HEK293 (cell line): Measurements from ENCODE around the gene KIAA0319L.

Experiments used
- GFI1B ChIP-seq: fragments of 450-650 bp; formaldehyde crosslinking; IDR thresholded peaks from 2 replicates; pipeline ENCODE4 v1.5.1; 2016; ENCODE audit warnings: missing biosample characterization, missing genetic modification characterization
- HOXD13 ChIP-seq: sonication (generic); formaldehyde crosslinking; IDR thresholded peaks from 2 replicates; pipeline ENCODE4 v1.8.0; 2022; ENCODE audit warnings: missing genetic modification reagents, borderline replicate concordance
- RBAK ChIP-seq: fragments of 450-650 bp; formaldehyde crosslinking; IDR thresholded peaks from 2 replicates; pipeline ENCODE4 v1.5.1; 2016; ENCODE audit warnings: missing biosample characterization, missing genetic modification characterization
- SALL2 ChIP-seq: fragments of 450-650 bp; formaldehyde crosslinking; IDR thresholded peaks from 2 replicates; pipeline ENCODE4 v1.5.0; 2017; ENCODE audit warnings: missing biosample characterization, mild to moderate bottlenecking, missing genetic modification characterization, borderline replicate concordance
- YY2 ChIP-seq: fragments of 450-650 bp; formaldehyde crosslinking; IDR thresholded peaks from 2 replicates; pipeline ENCODE4 v1.5.1; 2016; ENCODE audit warnings: missing biosample characterization, missing genetic modification characterization
- ZBTB20 ChIP-seq: fragments of 450-650 bp; formaldehyde crosslinking; IDR thresholded peaks from 2 replicates; pipeline ENCODE4 v1.5.1; 2016; ENCODE audit warnings: missing biosample characterization, missing genetic modification characterization
- ZBTB48 ChIP-seq: fragments of 450-650 bp; formaldehyde crosslinking; IDR thresholded peaks from 2 replicates; pipeline ENCODE4 v1.5.1; 2016; ENCODE audit warnings: missing biosample characterization, missing genetic modification characterization
- ZBTB8A ChIP-seq: fragments of 450-650 bp; formaldehyde crosslinking; IDR thresholded peaks from 2 replicates; pipeline ENCODE4 v1.5.1; 2016; ENCODE audit warnings: missing biosample characterization, missing genetic modification characterization
- ZFHX2 ChIP-seq: fragments of 450-650 bp; formaldehyde crosslinking; conservative IDR thresholded peaks from 2 replicates; pipeline ENCODE4 v1.5.1; 2016; ENCODE audit warnings: missing biosample characterization, missing genetic modification characterization
- ZNF146 ChIP-seq: fragments of 450-650 bp; formaldehyde crosslinking; IDR thresholded peaks from 2 replicates; pipeline ENCODE4 v1.5.1; 2016; ENCODE audit warnings: missing biosample characterization, missing genetic modification characterization
- ZNF155 ChIP-seq: fragments of 450-650 bp; formaldehyde crosslinking; IDR thresholded peaks from 2 replicates; pipeline ENCODE4 v1.5.1; 2016; ENCODE audit warnings: missing biosample characterization, missing genetic modification characterization
- ZNF341 ChIP-seq: fragments of 450-650 bp; formaldehyde crosslinking; IDR thresholded peaks from 2 replicates; pipeline ENCODE4; 2016; ENCODE audit warnings: low read depth, missing biosample characterization, missing genetic modification characterization
- ZNF426 ChIP-seq: fragments of 450-650 bp; formaldehyde crosslinking; IDR thresholded peaks from 2 replicates; pipeline ENCODE4 v1.5.1; 2017; ENCODE audit warnings: missing biosample characterization, missing genetic modification characterization, mild to moderate bottlenecking, inconsistent platforms, moderate library complexity
- ZNF473 ChIP-seq: fragments of 450-650 bp; formaldehyde crosslinking; IDR thresholded peaks from 2 replicates; pipeline ENCODE4 v1.5.1; 2017; ENCODE audit warnings: missing biosample characterization, missing genetic modification characterization
- ZNF48 ChIP-seq: fragments of 450-650 bp; formaldehyde crosslinking; IDR thresholded peaks from 2 replicates; pipeline ENCODE4 v1.5.1; 2016; ENCODE audit warnings: missing biosample characterization, missing genetic modification characterization
- ZNF501 ChIP-seq: fragments of 450-650 bp; formaldehyde crosslinking; IDR thresholded peaks from 2 replicates; pipeline ENCODE4 v1.5.1; 2016; ENCODE audit warnings: missing biosample characterization, missing genetic modification characterization
- ZNF529 ChIP-seq: fragments of 450-650 bp; formaldehyde crosslinking; IDR thresholded peaks from 2 replicates; pipeline ENCODE4 v1.5.1; 2017; ENCODE audit warnings: missing genetic modification characterization, missing biosample characterization; ENCODE audit not compliant: insufficient replicate concordance
- ZNF560 ChIP-seq: fragments of 450-650 bp; formaldehyde crosslinking; IDR thresholded peaks from 2 replicates; pipeline ENCODE4 v1.5.1; 2017; ENCODE audit warnings: missing biosample characterization, missing genetic modification characterization, borderline replicate concordance
- ZNF561 ChIP-seq: fragments of 450-650 bp; IDR thresholded peaks from 2 replicates; pipeline ENCODE4 v1.5.1; 2018; ENCODE audit warnings: missing biosample characterization, missing genetic modification characterization, borderline replicate concordance
- ZNF629 ChIP-seq: fragments of 450-650 bp; formaldehyde crosslinking; IDR thresholded peaks from 2 replicates; pipeline ENCODE4 v1.5.1; 2017; ENCODE audit warnings: missing biosample characterization, missing genetic modification characterization
- ZNF654 ChIP-seq: fragments of 450-650 bp; formaldehyde crosslinking; IDR thresholded peaks from 2 replicates; pipeline ENCODE4 v1.5.1; 2016; ENCODE audit warnings: low read depth, missing biosample characterization, missing genetic modification characterization
- ZNF670 ChIP-seq: fragments of 450-650 bp; formaldehyde crosslinking; IDR thresholded peaks from 2 replicates; pipeline ENCODE4 v1.5.1; 2016; ENCODE audit warnings: missing biosample characterization, missing genetic modification characterization, low read depth
- ZNF677 ChIP-seq: fragments of 450-650 bp; IDR thresholded peaks from 2 replicates; pipeline ENCODE4 v1.5.0; 2018; ENCODE audit warnings: missing biosample characterization, mild to moderate bottlenecking, missing genetic modification characterization, moderate library complexity
- ZSCAN23 ChIP-seq: fragments of 450-650 bp; formaldehyde crosslinking; IDR thresholded peaks from 2 replicates; pipeline ENCODE4 v1.5.1; 2016; ENCODE audit warnings: missing biosample characterization, missing genetic modification characterization
- TF ChIP-seq, protein P1 (sequence below): fragments of 450-650 bp; IDR thresholded peaks from 2 replicates; pipeline ENCODE4 v1.5.1; 2018; ENCODE audit warnings: missing biosample characterization, missing genetic modification characterization
- TF ChIP-seq, protein P2 (sequence below): fragments of 450-650 bp; IDR thresholded peaks from 2 replicates; pipeline ENCODE4 v1.5.1; 2018; ENCODE audit warnings: missing biosample characterization, mild to moderate bottlenecking, missing genetic modification characterization
- TF ChIP-seq, protein P3 (sequence below): fragments of 450-650 bp; formaldehyde crosslinking; IDR thresholded peaks from 2 replicates; pipeline ENCODE4 v1.5.1; 2016; ENCODE audit warnings: missing biosample characterization, missing genetic modification characterization
- TF ChIP-seq, protein P4 (sequence below): fragments of 450-650 bp; formaldehyde crosslinking; IDR thresholded peaks from 2 replicates; pipeline ENCODE4 v1.5.1; 2016; ENCODE audit warnings: missing biosample characterization, missing genetic modification characterization
- TF ChIP-seq, protein P5 (sequence below): fragments of 450-650 bp; formaldehyde crosslinking; IDR thresholded peaks from 2 replicates; pipeline ENCODE4 v1.5.1; 2016; ENCODE audit warnings: missing biosample characterization, missing genetic modification characterization
- TF ChIP-seq, protein P6 (sequence below): sonication (generic); formaldehyde crosslinking; IDR thresholded peaks from 2 replicates; pipeline ENCODE4 v1.8.1; 2022; ENCODE audit warnings: mild to moderate bottlenecking, moderate library complexity, missing genetic modification reagents
- TF ChIP-seq, protein P7 (sequence below): fragments of 450-650 bp; formaldehyde crosslinking; IDR thresholded peaks from 2 replicates; pipeline ENCODE4; 2016; ENCODE audit warnings: missing biosample characterization, missing genetic modification characterization

Gene KIAA0319L

DNA sequence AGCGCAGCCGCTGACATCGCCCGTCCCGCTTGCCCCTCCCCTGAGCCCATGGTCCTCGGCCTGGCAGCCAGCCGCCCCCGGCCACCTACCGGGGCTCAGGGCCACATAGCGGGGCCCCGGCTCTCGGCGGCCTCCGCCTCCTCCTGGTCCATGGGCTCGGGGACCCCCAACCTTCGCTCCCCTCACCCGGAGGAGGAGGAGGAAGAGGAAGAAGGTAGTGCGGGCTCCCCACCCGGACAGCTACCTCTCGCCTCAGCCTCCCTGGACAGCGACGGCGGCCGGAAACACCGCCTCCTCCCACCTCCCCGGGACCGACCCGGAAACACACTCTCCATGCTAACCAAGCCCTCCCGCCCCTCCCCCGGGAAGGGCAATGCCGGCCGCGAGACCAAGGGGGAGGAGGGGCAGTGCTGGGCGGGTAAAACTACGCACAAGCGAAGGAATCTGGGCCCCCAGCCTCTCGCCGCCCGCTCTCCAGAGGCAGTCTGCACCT, at the start of gene KIAA0319L (continued):
- TF ChIP-seq ZNF529 (tag by site-specific recombination) (no peak), ZNF560 (tag by site-specific recombination) (no peak), RBAK (tag by site-specific recombination) (no peak), ZNF629 (tag by site-specific recombination) (no peak; the same call in 1 of the 2 replicates), ZNF670 (tag by site-specific recombination) (no peak), ZBTB8A (tag by site-specific recombination) (no peak), ZNF155 (tag by site-specific recombination) (no peak), ZNF654 (tag by site-specific recombination) (no peak), ZFHX2 (tag by site-specific recombination) (no peak), YY2 (tag by site-specific recombination) (no peak), ZNF426 (no peak), ZBTB48 (tag by site-specific recombination) (no peak), ZNF341 (tag by site-specific recombination) (no peak), GFI1B (no peak), ZNF677 (no peak), ZBTB20 (tag by site-specific recombination) (peak; percentile 50; the same call in 1 of the 2 replicates), ZSCAN23 (tag by site-specific recombination) (no peak), SALL2 (tag by site-specific recombination) (no peak), ZNF48 (tag by site-specific recombination) (no peak), ZNF473 (tag by site-specific recombination) (no peak), ZNF501 (tag by site-specific recombination) (peak; percentile 58), HOXD13 (CRISPR knock-in tag) (no peak), ZNF561 (tag by site-specific recombination) (no peak), ZNF146 (tag by site-specific recombination) (no peak; the same call in 1 of the 2 replicates)
- TF ChIP-seq, protein P1, sequence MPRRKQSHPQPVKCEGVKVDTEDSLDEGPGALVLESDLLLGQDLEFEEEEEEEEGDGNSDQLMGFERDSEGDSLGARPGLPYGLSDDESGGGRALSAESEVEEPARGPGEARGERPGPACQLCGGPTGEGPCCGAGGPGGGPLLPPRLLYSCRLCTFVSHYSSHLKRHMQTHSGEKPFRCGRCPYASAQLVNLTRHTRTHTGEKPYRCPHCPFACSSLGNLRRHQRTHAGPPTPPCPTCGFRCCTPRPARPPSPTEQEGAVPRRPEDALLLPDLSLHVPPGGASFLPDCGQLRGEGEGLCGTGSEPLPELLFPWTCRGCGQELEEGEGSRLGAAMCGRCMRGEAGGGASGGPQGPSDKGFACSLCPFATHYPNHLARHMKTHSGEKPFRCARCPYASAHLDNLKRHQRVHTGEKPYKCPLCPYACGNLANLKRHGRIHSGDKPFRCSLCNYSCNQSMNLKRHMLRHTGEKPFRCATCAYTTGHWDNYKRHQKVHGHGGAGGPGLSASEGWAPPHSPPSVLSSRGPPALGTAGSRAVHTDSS (tag by site-specific recombination), result peak; percentile 76
- TF ChIP-seq, protein P2, sequence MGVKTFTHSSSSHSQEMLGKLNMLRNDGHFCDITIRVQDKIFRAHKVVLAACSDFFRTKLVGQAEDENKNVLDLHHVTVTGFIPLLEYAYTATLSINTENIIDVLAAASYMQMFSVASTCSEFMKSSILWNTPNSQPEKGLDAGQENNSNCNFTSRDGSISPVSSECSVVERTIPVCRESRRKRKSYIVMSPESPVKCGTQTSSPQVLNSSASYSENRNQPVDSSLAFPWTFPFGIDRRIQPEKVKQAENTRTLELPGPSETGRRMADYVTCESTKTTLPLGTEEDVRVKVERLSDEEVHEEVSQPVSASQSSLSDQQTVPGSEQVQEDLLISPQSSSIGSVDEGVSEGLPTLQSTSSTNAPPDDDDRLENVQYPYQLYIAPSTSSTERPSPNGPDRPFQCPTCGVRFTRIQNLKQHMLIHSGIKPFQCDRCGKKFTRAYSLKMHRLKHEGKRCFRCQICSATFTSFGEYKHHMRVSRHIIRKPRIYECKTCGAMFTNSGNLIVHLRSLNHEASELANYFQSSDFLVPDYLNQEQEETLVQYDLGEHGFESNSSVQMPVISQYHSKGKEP, result no peak
- TF ChIP-seq, protein P3, sequence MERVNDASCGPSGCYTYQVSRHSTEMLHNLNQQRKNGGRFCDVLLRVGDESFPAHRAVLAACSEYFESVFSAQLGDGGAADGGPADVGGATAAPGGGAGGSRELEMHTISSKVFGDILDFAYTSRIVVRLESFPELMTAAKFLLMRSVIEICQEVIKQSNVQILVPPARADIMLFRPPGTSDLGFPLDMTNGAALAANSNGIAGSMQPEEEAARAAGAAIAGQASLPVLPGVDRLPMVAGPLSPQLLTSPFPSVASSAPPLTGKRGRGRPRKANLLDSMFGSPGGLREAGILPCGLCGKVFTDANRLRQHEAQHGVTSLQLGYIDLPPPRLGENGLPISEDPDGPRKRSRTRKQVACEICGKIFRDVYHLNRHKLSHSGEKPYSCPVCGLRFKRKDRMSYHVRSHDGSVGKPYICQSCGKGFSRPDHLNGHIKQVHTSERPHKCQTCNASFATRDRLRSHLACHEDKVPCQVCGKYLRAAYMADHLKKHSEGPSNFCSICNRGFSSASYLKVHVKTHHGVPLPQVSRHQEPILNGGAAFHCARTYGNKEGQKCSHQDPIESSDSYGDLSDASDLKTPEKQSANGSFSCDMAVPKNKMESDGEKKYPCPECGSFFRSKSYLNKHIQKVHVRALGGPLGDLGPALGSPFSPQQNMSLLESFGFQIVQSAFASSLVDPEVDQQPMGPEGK, result peak; percentile 99
- TF ChIP-seq, protein P4, sequence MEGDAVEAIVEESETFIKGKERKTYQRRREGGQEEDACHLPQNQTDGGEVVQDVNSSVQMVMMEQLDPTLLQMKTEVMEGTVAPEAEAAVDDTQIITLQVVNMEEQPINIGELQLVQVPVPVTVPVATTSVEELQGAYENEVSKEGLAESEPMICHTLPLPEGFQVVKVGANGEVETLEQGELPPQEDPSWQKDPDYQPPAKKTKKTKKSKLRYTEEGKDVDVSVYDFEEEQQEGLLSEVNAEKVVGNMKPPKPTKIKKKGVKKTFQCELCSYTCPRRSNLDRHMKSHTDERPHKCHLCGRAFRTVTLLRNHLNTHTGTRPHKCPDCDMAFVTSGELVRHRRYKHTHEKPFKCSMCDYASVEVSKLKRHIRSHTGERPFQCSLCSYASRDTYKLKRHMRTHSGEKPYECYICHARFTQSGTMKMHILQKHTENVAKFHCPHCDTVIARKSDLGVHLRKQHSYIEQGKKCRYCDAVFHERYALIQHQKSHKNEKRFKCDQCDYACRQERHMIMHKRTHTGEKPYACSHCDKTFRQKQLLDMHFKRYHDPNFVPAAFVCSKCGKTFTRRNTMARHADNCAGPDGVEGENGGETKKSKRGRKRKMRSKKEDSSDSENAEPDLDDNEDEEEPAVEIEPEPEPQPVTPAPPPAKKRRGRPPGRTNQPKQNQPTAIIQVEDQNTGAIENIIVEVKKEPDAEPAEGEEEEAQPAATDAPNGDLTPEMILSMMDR (tag by site-specific recombination), result peak; percentile 43; the same call in 1 of the 2 replicates
- TF ChIP-seq, protein P5, sequence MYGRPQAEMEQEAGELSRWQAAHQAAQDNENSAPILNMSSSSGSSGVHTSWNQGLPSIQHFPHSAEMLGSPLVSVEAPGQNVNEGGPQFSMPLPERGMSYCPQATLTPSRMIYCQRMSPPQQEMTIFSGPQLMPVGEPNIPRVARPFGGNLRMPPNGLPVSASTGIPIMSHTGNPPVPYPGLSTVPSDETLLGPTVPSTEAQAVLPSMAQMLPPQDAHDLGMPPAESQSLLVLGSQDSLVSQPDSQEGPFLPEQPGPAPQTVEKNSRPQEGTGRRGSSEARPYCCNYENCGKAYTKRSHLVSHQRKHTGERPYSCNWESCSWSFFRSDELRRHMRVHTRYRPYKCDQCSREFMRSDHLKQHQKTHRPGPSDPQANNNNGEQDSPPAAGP (tag by site-specific recombination), result peak; percentile 53
- TF ChIP-seq, protein P6, sequence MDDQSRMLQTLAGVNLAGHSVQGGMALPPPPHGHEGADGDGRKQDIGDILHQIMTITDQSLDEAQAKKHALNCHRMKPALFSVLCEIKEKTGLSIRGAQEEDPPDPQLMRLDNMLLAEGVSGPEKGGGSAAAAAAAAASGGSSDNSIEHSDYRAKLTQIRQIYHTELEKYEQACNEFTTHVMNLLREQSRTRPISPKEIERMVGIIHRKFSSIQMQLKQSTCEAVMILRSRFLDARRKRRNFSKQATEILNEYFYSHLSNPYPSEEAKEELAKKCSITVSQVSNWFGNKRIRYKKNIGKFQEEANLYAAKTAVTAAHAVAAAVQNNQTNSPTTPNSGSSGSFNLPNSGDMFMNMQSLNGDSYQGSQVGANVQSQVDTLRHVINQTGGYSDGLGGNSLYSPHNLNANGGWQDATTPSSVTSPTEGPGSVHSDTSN (CRISPR knock-in tag), result 0 out of 2 replicates have a peak, but pooled peaks have one; percentile 51
- TF ChIP-seq, protein P7, sequence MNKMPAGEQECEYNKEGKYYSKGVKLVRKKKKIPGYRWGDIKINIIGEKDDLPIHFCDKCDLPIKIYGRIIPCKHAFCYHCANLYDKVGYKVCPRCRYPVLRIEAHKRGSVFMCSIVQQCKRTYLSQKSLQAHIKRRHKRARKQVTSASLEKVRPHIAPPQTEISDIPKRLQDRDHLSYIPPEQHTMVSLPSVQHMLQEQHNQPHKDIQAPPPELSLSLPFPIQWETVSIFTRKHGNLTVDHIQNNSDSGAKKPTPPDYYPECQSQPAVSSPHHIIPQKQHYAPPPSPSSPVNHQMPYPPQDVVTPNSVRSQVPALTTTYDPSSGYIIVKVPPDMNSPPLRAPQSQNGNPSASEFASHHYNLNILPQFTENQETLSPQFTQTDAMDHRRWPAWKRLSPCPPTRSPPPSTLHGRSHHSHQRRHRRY (tag by site-specific recombination), result no peak
